HEK293 (cell line): Measurements from ENCODE around the gene TTLL11.

Source experiments
- CTCF ChIA-PET: fragments of 350-600 bp; formaldehyde crosslinking; extraction: SDS; loops from one replicate; lab custom pipeline; 2021; ENCODE audit warnings: antibody characterized with exemption; lab: Yijun Ruan, JAX
- POLR2A ChIA-PET: fragments of 300-600 bp; formaldehyde crosslinking; extraction: SDS; loops from one replicate; lab custom pipeline; 2020; ENCODE audit warnings: antibody characterized with exemption, inconsistent platforms; lab: Yijun Ruan, JAX
- H3K27ac ChIP-seq: fragments of 200-500 bp; sonication (Bioruptor generic); 2 replicates; pipeline ENCODE4 v1.5.1; 2014; ENCODE audit warnings: low read depth, low read length, control low read depth, inconsistent platforms; ENCODE audit errors: extremely low read depth
- H3K36me3 ChIP-seq, 2 experiments: fragments of 200-500 bp in 1 of 2; sonication (Bioruptor generic) in 1 of 2; 1 replicate in 1 of 2; 2 replicates in 1 of 2; pipeline ENCODE4 v1.5.1; 2014 to 2017; ENCODE audit warnings: inconsistent platforms in 2 of 2, low read length in 2 of 2; ENCODE audit not compliant: control insufficient read depth in 2 of 2, insufficient read depth in 1 of 2
- H3K4me1 ChIP-seq: fragments of 200-500 bp; sonication (Bioruptor generic); 2 replicates; pipeline ENCODE4 v1.5.1; 2014; ENCODE audit warnings: mild to moderate bottlenecking, low read length, inconsistent platforms; ENCODE audit not compliant: control insufficient read depth, insufficient read depth
- H3K4me3 ChIP-seq: 2 replicates; pipeline ENCODE4 v1.5.1; 2011; ENCODE audit warnings: low read depth, mild to moderate bottlenecking, control low read depth, low read length, moderate library complexity
- H3K9me3 ChIP-seq: fragments of 200-500 bp; sonication (Bioruptor generic); 2 replicates; pipeline ENCODE4 v1.5.1; 2014; ENCODE audit warnings: low read depth, low read length, inconsistent platforms; ENCODE audit not compliant: control insufficient read depth, insufficient read depth
- GLI4 ChIP-seq: fragments of 450-650 bp; formaldehyde crosslinking; IDR thresholded peaks from 2 replicates; pipeline ENCODE4 v1.5.1; 2016; ENCODE audit warnings: missing biosample characterization, missing genetic modification characterization
- GLIS1 ChIP-seq: fragments of 450-650 bp; formaldehyde crosslinking; IDR thresholded peaks from 2 replicates; pipeline ENCODE4 v1.5.1; 2016; ENCODE audit warnings: missing biosample characterization, missing genetic modification characterization
- GLIS2 ChIP-seq: fragments of 450-650 bp; formaldehyde crosslinking; IDR thresholded peaks from 2 replicates; pipeline ENCODE4 v1.5.1; 2016; ENCODE audit warnings: missing biosample characterization, missing genetic modification characterization
- TSHZ1 ChIP-seq: fragments of 450-650 bp; formaldehyde crosslinking; IDR thresholded peaks from 2 replicates; pipeline ENCODE4 v1.5.1; 2016; ENCODE audit warnings: missing biosample characterization, missing genetic modification characterization, borderline replicate concordance
- ZFP37 ChIP-seq: fragments of 450-650 bp; formaldehyde crosslinking; IDR thresholded peaks from 2 replicates; pipeline ENCODE4 v1.5.1; 2016; ENCODE audit warnings: missing biosample characterization, missing genetic modification characterization
- ZIC2 ChIP-seq: fragments of 450-650 bp; formaldehyde crosslinking; IDR thresholded peaks from 2 replicates; pipeline ENCODE4 v1.5.1; 2016; ENCODE audit warnings: missing biosample characterization, missing genetic modification characterization
- ZNF112 ChIP-seq: fragments of 450-650 bp; formaldehyde crosslinking; IDR thresholded peaks from 2 replicates; pipeline ENCODE4 v1.5.0; 2017; ENCODE audit warnings: missing biosample characterization, missing genetic modification characterization
- ZNF132 ChIP-seq: fragments of 450-650 bp; formaldehyde crosslinking; IDR thresholded peaks from 2 replicates; pipeline ENCODE4 v1.5.1; 2017; ENCODE audit warnings: missing biosample characterization, missing genetic modification characterization, borderline replicate concordance
- ZNF16 ChIP-seq: fragments of 450-650 bp; formaldehyde crosslinking; IDR thresholded peaks from 2 replicates; pipeline ENCODE4 v1.5.1; 2016; ENCODE audit warnings: low read depth, missing biosample characterization, missing genetic modification characterization
- ZNF324 ChIP-seq: fragments of 450-650 bp; formaldehyde crosslinking; IDR thresholded peaks from 2 replicates; pipeline ENCODE4 v1.5.1; 2016; ENCODE audit warnings: missing biosample characterization, missing genetic modification characterization
- ZNF341 ChIP-seq: fragments of 450-650 bp; formaldehyde crosslinking; IDR thresholded peaks from 2 replicates; pipeline ENCODE4; 2016; ENCODE audit warnings: low read depth, missing biosample characterization, missing genetic modification characterization
- ZNF692 ChIP-seq: fragments of 450-650 bp; formaldehyde crosslinking; IDR thresholded peaks from 2 replicates; pipeline ENCODE4 v1.5.1; 2016; ENCODE audit warnings: missing biosample characterization, missing genetic modification characterization
- ZXDB ChIP-seq: fragments of 450-650 bp; formaldehyde crosslinking; IDR thresholded peaks from 2 replicates; pipeline ENCODE4 v1.5.1; 2016; ENCODE audit warnings: missing biosample characterization, missing genetic modification characterization

TTLL11 gene

DNA sequence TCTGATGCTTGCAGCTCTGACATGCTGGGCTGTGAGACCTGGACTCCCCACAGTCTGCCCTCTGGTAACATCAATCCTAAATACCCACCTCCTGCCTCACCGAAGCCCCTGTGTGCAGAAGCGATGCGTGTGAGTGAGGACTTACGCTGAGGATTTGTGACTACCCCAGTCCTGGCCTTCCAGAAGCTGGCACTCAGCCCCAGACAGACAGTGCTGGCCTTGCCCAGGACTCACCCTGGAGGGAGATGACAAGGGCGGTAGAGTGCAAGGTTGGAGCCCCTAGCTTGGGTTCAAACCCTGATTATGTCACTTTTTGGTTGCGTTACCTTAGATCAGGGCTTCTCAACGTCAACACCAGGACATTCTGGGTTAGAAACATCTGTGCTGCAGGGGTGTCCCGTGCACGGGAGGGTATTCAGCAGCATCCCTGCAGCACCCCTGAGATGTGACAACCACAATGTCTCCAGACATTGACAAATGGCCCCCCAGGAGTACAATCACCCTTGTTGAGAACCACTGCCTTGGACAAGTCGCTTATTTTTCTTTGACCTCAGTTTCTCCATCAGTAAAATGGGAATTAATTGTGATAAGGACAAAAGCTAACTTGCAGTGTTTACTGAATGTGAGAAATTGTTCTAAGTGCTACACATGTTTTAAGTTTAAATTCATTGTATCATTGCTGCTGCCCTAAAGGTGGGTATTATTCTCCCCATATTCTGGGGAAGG is 23.5 kb upstream of the TTLL11 start:
- CTCF ChIA-PET, result interaction anchor here (0.6 to 6.5 kb wide), 7 partner anchors 6 to 234 kb away, joined by 3 to 59 read pairs (median 9); no protein-coding TSS in a partner anchor
- no peaks in the 10 kb centered on the region for H3K4me1 ChIP-seq
- TF ChIP-seq ZNF341 (no peak), GLIS2 (no peak), TSHZ1 (no peak), ZXDB (no peak), ZNF692 (tag by site-specific recombination) (no peak), ZNF112 (tag by site-specific recombination) (no peak), GLIS1 (tag by site-specific recombination) (no peak), GLI4 (no peak)
- no peak overlapping the region for H3K4me3 ChIP-seq
- no peak overlapping the region for H3K27ac ChIP-seq
- H3K36me3 ChIP-seq, result no peaks in the 10 kb centered on the region
- POLR2A ChIA-PET, result no interaction called here
- H3K9me3 ChIP-seq, result no peaks in the 10 kb centered on the region

GRCh38 chr9:122116040-122116439 is 22.9 kb upstream of the TTLL11 start:
- no peak overlapping the region for H3K4me3 ChIP-seq
- H3K36me3 ChIP-seq, result no peaks in the 10 kb centered on the region
- H3K9me3 ChIP-seq, result no peaks in the 10 kb centered on the region
- H3K4me1 ChIP-seq, result no peaks in the 10 kb centered on the region
- POLR2A ChIA-PET, result no interaction called here
- no peak overlapping the region for H3K27ac ChIP-seq
- TF ChIP-seq ZNF132 (tag by site-specific recombination), result no peak
- TF ChIP-seq ZFP37 (tag by site-specific recombination), result no peak
- no peak for TF ChIP-seq ZNF324 (tag by site-specific recombination)
- peak; percentile 44 for TF ChIP-seq ZIC2
- CTCF ChIA-PET, result interaction anchor here (0.6 to 6.5 kb wide), 7 partner anchors 7 to 235 kb away, joined by 3 to 59 read pairs (median 9); no protein-coding TSS in a partner anchor

DNA sequence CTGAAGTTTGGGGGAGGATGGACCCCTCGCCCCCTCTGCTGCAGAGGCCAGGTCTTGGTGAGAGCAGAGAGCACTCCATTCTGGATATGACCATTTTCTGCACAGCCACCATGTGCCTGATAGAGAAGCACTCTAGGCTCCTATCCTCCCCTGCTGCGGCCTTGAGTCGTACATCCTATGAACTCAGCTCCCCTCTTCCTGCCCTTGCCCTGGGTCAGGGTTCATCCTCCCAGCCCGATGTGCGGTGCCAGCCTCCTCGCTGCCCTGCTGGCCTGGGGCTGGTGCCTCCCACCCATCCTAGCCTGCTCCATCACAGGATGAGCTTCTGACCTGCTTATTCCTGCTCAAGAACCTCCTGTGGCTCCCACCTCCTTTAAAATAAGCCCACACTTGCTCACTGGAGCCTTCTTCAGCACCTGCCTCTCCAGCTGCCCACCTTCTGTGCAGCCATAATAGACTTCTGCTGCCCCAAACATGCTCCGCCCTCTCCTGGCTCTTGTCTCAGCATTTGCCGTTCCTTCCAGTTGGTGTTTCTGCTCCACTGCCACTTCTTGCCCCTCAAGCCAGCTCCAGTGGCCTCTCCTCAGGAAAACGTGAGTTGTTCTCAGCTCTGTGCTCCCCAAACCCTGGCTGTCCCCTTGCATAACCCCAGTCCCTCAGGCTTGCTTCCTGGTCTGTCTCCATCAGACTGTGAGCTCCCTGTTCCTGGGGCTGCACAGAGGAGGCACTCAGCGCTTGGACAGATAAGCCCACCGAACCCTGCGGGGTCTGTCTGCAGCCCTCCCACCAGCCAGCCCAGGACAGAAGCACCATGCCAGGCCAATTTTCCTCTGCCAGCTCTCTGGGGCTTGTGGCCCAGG is 22.3 kb upstream of the TTLL11 start:
- TF ChIP-seq ZNF692 (tag by site-specific recombination), result no peak
- TF ChIP-seq ZNF16 (tag by site-specific recombination), result 0 out of 2 replicates have a peak, but pooled peaks have one; percentile 18
- POLR2A ChIA-PET, result no interaction called here

More for the DNA sequence above, 22.3 kb upstream of the TTLL11 start:
- Histone ChIP-seq H3K9me3 (no peaks in the 10 kb centered on the region), H3K27ac (no peak overlapping the region), H3K4me1 (no peaks in the 10 kb centered on the region), H3K4me3 (no peak overlapping the region), H3K36me3 (no peaks in the 10 kb centered on the region)
- CTCF ChIA-PET, result interaction anchor here (1.9 to 6.5 kb wide), 5 partner anchors 8 to 235 kb away, joined by 8 to 59 read pairs (median 11); no protein-coding TSS in a partner anchor
